Brain microvascular endothelial cell (primary cell): Measurements from ENCODE around the gene MTTP.

Experiments
- DNase-seq: peaks from one replicate; pipeline ENCODE4 v3.0.0-alpha.2; 2020
- H3K27ac ChIP-seq: fragments of 250-450 bp; sonication (Bioruptor Pico); 2 replicates; pipeline ENCODE4 v1.5.1; 2020; ENCODE audit warnings: mild to moderate bottlenecking, moderate library complexity
- H3K27me3 ChIP-seq: fragments of 250-450 bp; sonication (Bioruptor Pico); replicated peaks from 2 replicates; pipeline ENCODE4 v1.5.1; 2020; ENCODE audit warnings: mild to moderate bottlenecking
- H3K36me3 ChIP-seq: fragments of 250-450 bp; sonication (Bioruptor Pico); replicated peaks from 2 replicates; pipeline ENCODE4 v1.5.1; 2020; ENCODE audit warnings: mild to moderate bottlenecking
- H3K4me3 ChIP-seq: 2 replicates; pipeline ENCODE4 v1.5.1; 2011; ENCODE audit warnings: low read depth, mild to moderate bottlenecking, control low read depth, low read length, moderate library complexity
- in situ Hi-C: cut with HindIII; loops from 2 replicates; pipeline ENCODE4 v1.10.0; 2017; ENCODE audit warnings: low sequenced_read_pairs, low pct_ligation_motif_present
- TF ChIP-seq, protein P1 (sequence below): IDR thresholded peaks from 2 replicates; pipeline ENCODE4 v1.5.1; 2011; ENCODE audit warnings: low read depth, mild to moderate bottlenecking, moderate library complexity, low read length, control low read depth, inconsistent platforms; ENCODE audit errors: missing control alignments

The MTTP gene

DNA sequence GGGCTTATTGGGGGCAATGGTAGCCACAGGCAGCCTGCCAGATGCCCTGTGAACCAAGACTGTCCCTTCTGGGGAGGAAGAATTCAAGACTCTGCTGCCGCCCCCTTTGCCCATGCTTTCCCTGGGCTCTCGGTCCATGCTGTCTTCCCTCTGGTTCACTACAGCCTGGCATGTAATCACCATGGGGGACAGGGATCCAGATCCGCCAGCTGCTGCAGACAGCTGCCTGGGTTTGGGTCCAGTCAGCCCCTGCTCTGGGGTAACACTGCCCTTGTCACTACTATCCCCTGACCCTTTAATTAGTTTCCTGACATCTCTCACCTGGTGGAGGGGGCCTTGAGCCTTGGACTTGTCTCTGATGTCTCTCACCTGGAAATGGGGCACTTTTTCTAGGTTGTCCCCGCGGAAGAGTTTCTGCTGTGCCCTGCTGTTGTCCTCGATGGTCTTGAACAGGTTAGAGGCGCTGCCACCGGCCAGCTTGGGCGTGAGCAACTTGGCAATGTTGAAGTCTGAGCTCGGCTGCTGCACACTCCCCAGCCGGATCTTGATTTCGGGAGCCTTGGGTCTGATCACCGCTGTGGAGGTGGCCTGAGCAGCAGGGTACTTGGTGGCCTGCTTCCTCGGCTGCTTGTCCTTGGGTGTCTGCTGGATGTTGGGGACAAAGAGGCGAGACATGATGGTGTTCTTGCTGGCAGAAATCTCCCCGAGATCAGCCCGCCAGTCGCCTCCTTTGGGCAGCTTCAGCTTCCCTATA, 76.6 kb downstream of the MTTP start:
- Histone ChIP-seq H3K27me3 (no peaks in the 10 kb centered on the region), H3K4me3 (no peak overlapping the region), H3K36me3 (no peaks in the 10 kb centered on the region), H3K27ac (no peak overlapping the region)
- TF ChIP-seq, protein P1, sequence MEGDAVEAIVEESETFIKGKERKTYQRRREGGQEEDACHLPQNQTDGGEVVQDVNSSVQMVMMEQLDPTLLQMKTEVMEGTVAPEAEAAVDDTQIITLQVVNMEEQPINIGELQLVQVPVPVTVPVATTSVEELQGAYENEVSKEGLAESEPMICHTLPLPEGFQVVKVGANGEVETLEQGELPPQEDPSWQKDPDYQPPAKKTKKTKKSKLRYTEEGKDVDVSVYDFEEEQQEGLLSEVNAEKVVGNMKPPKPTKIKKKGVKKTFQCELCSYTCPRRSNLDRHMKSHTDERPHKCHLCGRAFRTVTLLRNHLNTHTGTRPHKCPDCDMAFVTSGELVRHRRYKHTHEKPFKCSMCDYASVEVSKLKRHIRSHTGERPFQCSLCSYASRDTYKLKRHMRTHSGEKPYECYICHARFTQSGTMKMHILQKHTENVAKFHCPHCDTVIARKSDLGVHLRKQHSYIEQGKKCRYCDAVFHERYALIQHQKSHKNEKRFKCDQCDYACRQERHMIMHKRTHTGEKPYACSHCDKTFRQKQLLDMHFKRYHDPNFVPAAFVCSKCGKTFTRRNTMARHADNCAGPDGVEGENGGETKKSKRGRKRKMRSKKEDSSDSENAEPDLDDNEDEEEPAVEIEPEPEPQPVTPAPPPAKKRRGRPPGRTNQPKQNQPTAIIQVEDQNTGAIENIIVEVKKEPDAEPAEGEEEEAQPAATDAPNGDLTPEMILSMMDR, result no peak
- DNase-seq, result no peak
- in situ Hi-C loops, result no loop called here

DNA sequence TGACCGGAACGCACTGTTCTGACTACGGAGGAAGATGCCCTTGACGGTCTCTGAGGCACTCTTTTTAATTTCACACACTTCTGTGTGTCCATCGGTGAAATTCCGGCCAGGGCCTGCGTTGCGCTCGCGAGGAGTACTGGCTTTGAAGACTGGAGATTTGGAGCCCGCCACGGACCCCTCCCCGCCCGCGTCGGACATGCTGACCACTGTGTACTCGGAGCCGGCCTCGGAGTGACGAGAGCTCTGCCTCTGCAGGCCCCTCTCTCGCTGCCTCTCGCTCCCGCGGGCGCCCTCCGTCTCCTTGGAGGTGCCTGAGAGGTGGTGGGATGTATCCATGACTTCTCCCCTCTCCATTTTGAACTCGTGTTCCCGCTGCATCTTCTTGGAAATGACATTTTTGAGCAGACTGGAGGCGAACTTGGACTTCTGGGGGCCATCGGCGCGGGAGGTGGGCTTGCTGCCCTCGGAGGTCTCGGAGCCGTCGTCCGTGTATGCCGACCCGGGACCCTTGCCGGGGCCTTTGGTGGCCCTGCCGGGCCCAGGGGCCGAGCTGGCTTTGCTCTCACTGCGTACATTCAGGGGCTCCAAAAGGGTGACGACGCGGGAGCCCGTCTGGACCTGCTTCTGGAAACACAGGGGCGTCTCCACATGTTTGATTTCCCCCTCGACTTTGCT, 77.3 kb downstream of the MTTP start:
- no peak for DNase-seq
- no peak overlapping the region for H3K4me3 ChIP-seq
- H3K36me3 ChIP-seq, result no peaks in the 10 kb centered on the region
- in situ Hi-C loops, result no loop called here
- H3K27me3 ChIP-seq, result no peaks in the 10 kb centered on the region
- no peak overlapping the region for H3K27ac ChIP-seq
- TF ChIP-seq, protein P1, result no peak

DNA sequence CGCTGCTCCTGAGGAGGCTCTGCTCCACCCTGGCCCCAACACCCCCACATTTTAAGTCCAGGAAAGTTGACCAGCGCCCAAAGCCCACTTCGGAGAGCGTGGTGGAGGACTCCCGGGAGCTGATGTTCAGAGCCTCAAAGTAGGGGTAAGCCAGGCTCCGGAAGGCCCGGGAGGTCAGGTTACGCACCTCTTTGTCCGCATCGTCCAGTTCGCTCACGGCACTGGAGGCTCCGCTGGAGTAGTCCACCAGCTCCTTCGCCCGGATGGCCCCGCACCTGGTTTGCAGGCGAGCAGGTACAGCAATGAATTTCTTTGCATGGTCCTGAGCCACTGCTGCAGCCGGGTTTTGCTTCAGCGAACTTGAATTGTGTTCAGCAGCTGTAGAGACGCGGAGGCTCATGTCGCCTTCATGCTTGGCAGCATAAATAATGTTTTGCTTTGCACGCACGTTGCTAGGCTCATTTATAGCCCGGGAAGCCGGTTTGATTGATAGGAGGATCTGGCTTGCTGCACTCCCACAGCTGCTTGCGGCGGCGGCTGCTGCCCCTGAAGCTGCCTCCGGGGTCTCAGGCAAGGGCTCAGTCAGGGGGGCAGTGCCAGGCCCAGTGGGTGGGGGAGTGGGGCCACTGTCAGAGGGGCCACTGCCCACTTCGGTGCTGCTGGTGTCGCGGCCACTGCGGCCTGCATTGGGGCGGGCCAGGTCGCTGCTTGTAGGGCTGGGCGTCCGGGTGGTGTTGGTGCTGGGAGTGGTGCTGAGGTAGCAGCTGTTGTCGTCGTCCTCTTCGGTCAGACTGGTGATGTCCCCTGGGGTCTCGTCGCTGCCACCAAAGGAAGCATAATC, 78.2 kb downstream of the MTTP start:
- Histone ChIP-seq H3K36me3 (no peaks in the 10 kb centered on the region), H3K4me3 (no peak overlapping the region), H3K27ac (no peak overlapping the region), H3K27me3 (no peaks in the 10 kb centered on the region)
- no peak for DNase-seq
- in situ Hi-C loops, result no loop called here
- TF ChIP-seq, protein P1, result no peak

DNA sequence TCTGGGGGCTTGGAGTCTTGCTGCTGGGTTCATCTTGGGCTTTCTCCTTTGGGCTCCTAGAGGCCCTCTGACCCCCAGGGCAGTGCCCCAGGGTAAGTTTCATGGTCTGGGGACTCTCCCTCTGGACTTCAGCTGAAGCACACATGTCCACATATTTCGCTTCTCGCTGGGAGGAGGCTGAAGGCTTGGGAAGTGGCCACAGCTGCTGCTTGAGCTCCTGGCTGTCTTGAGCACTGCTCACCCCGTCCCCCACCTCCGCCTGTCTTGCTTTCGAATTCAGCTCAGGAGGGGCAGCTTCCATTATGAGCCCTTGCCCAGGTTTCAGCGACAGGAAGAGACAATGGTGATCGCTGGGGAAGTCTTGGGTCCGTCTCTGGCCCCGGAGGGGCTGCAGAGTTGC, 79.3 kb downstream of the MTTP start:
- TF ChIP-seq, protein P1, result no peak
- no peak for DNase-seq
- Histone ChIP-seq H3K4me3 (no peak overlapping the region), H3K27me3 (no peaks in the 10 kb centered on the region), H3K36me3 (no peaks in the 10 kb centered on the region), H3K27ac (no peak overlapping the region)
- in situ Hi-C loops, result no loop called here

DNA sequence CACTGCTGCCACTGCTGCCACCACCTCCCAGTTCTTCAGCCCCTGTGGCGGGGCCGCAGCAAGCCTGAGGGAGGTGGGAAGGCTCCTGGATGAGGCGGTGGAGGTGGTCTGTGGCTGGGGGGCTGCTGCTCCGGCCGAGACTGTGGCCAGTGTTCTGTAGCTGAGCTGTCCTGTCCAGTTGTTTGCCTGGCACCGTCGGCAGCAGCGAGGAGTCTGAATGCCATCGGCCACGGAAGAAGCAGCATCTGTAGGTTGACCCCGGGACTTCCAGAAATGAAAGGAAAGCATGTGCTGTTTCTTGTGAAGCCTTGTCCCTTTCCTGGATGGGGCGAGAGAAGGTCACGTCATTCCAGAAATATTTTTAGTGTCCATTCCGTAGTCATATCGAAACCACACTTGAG, 79.7 kb downstream of the MTTP start:
- TF ChIP-seq, protein P1, result no peak
- no peak overlapping the region for H3K4me3 ChIP-seq
- H3K36me3 ChIP-seq, result no peaks in the 10 kb centered on the region
- in situ Hi-C loops, result no loop called here
- H3K27me3 ChIP-seq, result no peaks in the 10 kb centered on the region
- DNase-seq, result no peak
- H3K27ac ChIP-seq, result no peak overlapping the region
